ENCODE data around the gene CNTNAP2. TPM values are rescaled to one million over a fixed set of nuclear protein-coding genes. Genes with fewer than 3 reads are reported as not detected.
"Not testable (repeated sequence)": the region's sequence is repeated elsewhere in the genome, so short reads cannot be mapped to it uniquely, and the experiment has no call there.

CNTNAP2 gene
- total RNA-seq, 2 experiments from 2014 or later, result 0.19 to 0.22 TPM

DNA sequence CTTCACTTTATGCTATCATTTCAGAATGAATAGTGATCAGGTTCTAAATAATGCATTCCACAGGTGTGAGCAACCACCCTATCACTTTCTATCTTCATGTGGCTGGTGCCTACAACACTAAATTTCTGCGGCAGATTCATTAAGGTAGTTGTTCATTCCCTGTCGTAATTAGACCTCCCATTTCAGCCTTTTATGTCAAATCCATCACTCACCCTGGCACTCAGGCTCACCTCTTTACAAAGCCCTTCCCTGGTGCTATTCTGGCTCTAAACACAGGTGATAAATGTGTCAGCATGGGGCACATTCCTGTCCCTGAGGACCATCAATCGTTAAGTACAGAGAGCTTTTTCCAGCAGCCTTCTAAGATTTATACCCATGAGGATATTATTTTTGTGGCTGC is 2173.9 kb downstream of the CNTNAP2 start:
- DNase-seq, result no peak
- no peaks in the 10 kb centered on the region for H3K9me3 Mint-ChIP-seq
- H3K4me1 Mint-ChIP-seq, result no peaks in the 10 kb centered on the region
- no peak overlapping the region for H3K4me3 Mint-ChIP-seq
- no peak overlapping the region for H3K27ac Mint-ChIP-seq
- peaks cover 4% of the 10 kb centered on the region for H3K27me3 Mint-ChIP-seq
- no peaks in the 10 kb centered on the region for H3K36me3 Mint-ChIP-seq

DNA sequence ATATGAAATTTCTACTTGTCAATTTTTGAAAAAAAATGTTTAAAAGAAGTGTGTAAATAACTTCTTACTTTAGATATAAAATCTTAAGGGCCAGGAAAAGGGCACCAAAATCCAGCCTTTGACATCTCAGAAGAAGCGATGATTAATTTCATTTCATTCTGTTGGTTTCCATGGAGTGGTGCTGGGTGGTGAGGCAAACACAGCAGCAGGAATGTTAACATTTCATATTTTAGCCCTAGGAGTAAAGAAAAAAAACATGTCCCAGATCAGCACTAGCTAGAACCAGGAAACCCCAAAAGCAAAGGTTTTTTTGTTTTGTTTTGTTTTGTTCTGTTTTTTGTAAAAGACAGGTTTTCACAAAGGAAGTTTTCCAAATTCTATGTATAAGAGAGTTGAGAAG is 2175.2 kb downstream of the CNTNAP2 start:
- Mint-ChIP-seq H3K4me3 (no peak overlapping the region), H3K27me3 (peaks cover 4% of the 10 kb centered on the region), H3K36me3 (no peaks in the 10 kb centered on the region), H3K27ac (no peak overlapping the region), H3K4me1 (no peaks in the 10 kb centered on the region), H3K9me3 (no peaks in the 10 kb centered on the region)
- DNase-seq, result no peak

DNA sequence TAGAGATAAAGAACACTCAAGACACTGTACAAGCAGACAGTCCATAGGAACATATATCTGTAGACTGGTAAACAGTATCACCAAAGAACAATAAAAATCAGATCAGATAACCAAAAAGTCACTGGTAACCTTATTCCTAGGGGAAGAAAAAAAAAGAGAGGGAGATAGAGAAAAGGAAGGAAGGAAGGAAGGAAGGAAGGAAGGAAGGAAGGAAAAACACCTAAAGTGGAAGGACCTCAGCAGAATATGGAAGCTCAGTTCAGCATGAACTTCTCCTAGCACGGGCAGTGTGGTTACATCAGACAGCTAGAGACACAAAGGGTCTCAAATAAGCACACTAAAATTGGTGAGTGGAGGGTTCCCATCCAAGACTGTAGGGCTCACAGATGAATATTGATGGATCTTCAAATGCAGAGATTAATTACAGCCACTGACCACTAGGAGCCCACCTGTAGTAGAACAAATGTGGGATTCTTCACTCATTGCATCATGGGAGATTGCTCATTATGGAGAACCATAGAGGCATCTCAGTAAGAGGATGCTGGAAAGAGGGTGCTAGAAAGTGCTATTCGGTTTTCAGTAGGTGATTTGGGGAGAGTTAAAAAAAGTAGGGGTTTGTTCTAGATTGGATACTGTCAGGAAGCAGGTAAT is 2180.5 kb downstream of the CNTNAP2 start:
- peak overlapping the region; percentile 9 for H3K4me3 Mint-ChIP-seq
- H3K27ac Mint-ChIP-seq, result no peak overlapping the region
- H3K9me3 Mint-ChIP-seq, result peaks cover 2% of the 10 kb centered on the region
- H3K36me3 Mint-ChIP-seq, result no peaks in the 10 kb centered on the region
- no peaks in the 10 kb centered on the region for H3K27me3 Mint-ChIP-seq
- no peaks in the 10 kb centered on the region for H3K4me1 Mint-ChIP-seq
- no peak for DNase-seq

DNA sequence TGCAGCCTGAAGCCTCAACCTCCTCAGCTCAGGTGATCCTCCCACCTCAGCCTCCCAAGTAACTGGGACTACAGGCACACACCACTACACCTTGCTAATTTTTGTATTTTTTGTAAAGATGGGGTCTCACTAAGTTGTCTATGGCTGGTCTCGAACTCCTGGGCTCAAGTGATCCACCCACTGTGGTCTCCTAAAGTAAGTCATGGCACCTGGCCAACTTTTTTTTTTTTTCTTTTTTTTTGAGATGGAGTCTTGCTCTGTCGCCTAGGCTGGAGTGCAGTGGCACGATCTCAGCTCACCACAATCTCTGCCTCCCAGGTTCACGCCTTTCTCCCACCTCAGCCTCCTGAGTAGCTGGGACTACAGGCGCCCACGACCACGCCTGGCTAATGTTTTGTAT is 2182.2 kb downstream of the CNTNAP2 start:
- not testable (repeated sequence) for H3K27me3 Mint-ChIP-seq, H3K27ac Mint-ChIP-seq, H3K36me3 Mint-ChIP-seq, DNase-seq, H3K4me1 Mint-ChIP-seq, H3K4me3 Mint-ChIP-seq, H3K9me3 Mint-ChIP-seq

DNA sequence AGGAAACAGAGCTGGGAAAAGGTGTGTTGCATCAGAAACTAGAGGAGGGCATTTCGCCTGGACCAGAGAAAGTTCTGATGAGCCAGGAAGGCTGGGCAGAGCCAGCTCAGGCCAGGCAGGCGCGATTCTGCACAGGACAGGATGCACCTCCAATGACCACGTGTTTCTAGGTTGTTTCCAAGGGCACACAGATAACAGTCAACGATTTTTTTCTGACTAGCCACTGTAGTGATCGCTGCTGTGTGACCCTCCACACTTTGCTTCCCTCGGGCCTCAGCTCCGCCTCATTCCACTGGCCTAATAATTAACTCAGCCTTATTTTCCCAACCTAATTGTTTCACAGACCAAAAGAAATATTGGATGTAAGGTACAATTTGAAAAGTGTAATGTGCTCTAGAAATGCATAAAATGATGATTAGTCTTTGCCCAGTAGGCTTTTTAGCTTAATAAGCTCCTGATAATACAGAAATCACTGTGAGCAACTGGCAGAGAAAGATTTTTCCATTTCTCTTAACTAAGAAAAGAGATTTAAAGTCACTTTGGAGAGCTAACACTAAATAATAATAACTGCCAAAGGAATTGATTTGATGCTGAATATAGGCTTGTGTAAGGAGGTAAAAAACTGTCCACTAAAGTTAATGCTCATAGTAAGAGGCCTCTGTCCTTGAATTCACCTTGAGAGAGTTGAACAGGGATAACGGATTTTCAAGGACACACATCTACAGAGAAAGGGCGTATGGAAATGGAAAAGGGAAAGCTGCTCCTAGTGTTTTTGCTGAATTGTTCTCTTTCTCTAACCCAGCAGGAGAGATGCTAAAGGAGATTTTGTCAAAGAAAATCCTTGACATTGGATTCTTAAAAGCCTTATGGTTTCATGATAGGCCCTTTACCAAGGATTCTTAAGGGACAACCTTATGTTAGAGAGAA is 2183.0 kb downstream of the CNTNAP2 start:
- H3K27me3 Mint-ChIP-seq, result no peaks in the 10 kb centered on the region
- no peaks in the 10 kb centered on the region for H3K36me3 Mint-ChIP-seq
- no peak for DNase-seq
- H3K9me3 Mint-ChIP-seq, result peaks cover 2% of the 10 kb centered on the region
- no peak overlapping the region for H3K27ac Mint-ChIP-seq
- no peak overlapping the region for H3K4me3 Mint-ChIP-seq
- peaks cover 12% of the 10 kb centered on the region for H3K4me1 Mint-ChIP-seq

DNA sequence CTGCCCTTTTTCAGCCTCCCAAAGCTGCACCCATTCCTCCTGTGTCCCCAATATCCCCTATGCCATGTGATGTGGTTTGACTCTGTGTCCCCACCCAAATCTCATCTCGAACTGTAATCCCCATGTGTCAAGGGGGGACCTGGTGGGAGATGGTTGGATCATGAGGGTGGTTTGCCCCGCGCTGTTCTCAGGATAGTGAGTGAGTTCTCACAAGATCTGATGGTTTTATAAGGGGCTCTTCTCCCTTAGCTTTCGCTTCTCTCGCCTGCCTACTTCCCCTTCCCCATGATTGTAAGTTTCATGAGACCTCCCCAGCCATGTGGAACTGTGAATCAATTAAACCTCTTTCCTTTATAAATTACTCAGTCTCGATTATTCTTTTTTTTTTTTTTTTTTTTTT is 2185.8 kb downstream of the CNTNAP2 start:
- not testable (repeated sequence) for DNase-seq, H3K27me3 Mint-ChIP-seq, H3K9me3 Mint-ChIP-seq, H3K4me3 Mint-ChIP-seq, H3K36me3 Mint-ChIP-seq, H3K27ac Mint-ChIP-seq
- peaks cover 22% of the 10 kb centered on the region for H3K4me1 Mint-ChIP-seq

DNA sequence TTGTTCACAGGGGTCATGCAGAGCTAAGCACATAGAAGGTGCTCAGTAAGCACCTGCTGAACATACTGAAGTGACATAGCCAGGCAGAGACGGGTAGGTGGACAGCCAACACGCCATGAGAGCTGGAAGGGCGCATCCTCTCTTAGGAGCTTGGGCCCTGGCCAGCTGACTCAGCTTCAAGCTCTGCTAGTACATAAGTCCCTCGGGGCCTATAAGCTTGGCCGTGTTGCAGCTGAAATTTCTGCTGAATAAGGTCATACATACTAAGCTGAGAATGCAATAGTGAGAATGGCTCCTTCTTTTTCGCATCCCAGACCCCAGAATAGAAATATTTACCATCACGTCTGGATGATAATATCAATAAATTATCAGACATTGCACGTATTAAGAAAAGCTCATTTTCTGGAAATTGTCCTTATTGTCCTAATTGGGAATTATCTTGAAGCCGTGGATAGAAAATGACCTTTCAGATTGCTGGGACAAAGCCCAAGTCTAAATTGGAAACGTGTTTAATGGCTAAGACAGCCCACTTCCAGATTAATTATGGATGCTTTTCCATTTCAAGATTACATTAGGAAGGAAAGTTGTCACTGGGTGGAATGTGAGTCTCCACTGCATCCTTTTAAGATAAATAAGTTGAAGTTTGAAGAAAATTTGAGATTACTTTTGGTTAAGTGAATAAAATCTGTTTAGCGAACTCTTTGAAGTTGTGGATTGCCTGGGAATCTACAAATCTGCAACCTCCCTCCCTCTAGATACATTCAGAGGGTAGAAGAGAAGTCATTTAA is 2186.9 kb downstream of the CNTNAP2 start:
- no peaks in the 10 kb centered on the region for H3K27me3 Mint-ChIP-seq
- H3K4me3 Mint-ChIP-seq, result no peak overlapping the region
- no peaks in the 10 kb centered on the region for H3K36me3 Mint-ChIP-seq
- peaks cover 22% of the 10 kb centered on the region for H3K4me1 Mint-ChIP-seq
- DNase-seq, result no peak
- peaks cover 3% of the 10 kb centered on the region for H3K9me3 Mint-ChIP-seq
- H3K27ac Mint-ChIP-seq, result no peak overlapping the region

DNA sequence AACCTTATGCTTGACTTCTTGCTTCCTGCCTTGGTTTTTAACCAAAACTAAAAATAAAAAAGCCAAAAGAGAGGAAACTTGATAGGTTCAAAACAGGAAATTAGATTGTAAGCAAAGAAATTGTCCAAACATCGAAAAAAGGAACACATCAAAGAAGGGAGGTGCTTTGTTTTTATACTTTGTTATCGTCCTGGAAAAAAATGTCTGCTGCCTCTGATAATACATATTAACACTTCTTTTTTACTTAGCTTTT is 2187.4 kb downstream of the CNTNAP2 start:
- DNase-seq, result no peak
- Mint-ChIP-seq H3K4me1 (peaks cover 22% of the 10 kb centered on the region), H3K36me3 (no peaks in the 10 kb centered on the region), H3K27ac (no peak overlapping the region), H3K4me3 (no peak overlapping the region), H3K27me3 (no peaks in the 10 kb centered on the region), H3K9me3 (peaks cover 3% of the 10 kb centered on the region)

DNA sequence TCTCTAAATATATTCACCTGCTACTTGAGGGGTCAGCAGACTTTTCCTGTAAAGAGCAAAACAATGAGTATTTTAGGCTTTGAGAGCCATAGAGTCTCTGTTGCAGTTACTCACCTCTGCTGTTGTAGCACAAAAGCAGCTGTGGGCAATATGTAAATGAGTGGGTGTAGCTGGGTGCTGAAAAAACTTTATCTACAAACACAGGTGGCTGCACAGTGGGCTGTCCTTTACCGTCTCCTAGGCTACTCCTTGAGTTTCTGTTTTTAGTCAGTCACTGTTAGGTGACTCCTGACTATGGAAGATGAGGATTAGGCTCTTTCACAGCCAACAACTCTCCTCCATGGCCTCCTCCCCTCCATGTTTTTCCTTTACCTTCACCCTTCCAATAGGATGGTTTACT is 2187.9 kb downstream of the CNTNAP2 start:
- H3K9me3 Mint-ChIP-seq, result peaks cover 3% of the 10 kb centered on the region
- no peak overlapping the region for H3K27ac Mint-ChIP-seq
- peaks cover 22% of the 10 kb centered on the region for H3K4me1 Mint-ChIP-seq
- no peak for DNase-seq
- H3K27me3 Mint-ChIP-seq, result no peaks in the 10 kb centered on the region
- no peak overlapping the region for H3K4me3 Mint-ChIP-seq
- no peaks in the 10 kb centered on the region for H3K36me3 Mint-ChIP-seq

DNA sequence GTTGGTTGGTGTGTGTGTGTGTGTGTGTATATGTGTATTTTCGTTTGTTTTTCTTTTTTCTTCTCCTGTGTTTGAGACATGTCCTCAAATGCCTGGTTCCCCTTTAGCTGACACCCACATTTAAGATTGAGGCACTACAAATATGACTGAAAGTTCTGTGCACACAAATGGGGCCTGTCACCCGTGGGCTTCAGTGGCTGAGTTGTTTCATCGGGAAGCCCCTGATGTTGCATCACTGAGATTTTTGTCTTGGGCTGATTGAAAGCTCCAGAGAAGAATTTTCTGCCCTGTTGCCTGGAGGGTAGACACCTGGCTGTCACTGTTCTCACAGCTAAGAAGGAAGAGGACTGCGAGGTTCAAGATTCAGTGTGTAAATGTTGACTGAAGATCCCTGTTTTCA is 2190.2 kb downstream of the CNTNAP2 start:
- H3K4me1 Mint-ChIP-seq, result peaks cover 22% of the 10 kb centered on the region
- no peaks in the 10 kb centered on the region for H3K36me3 Mint-ChIP-seq
- no peak overlapping the region for H3K4me3 Mint-ChIP-seq
- H3K27ac Mint-ChIP-seq, result no peak overlapping the region
- no peak for DNase-seq
- H3K9me3 Mint-ChIP-seq, result peaks cover 3% of the 10 kb centered on the region
- no peaks in the 10 kb centered on the region for H3K27me3 Mint-ChIP-seq

DNA sequence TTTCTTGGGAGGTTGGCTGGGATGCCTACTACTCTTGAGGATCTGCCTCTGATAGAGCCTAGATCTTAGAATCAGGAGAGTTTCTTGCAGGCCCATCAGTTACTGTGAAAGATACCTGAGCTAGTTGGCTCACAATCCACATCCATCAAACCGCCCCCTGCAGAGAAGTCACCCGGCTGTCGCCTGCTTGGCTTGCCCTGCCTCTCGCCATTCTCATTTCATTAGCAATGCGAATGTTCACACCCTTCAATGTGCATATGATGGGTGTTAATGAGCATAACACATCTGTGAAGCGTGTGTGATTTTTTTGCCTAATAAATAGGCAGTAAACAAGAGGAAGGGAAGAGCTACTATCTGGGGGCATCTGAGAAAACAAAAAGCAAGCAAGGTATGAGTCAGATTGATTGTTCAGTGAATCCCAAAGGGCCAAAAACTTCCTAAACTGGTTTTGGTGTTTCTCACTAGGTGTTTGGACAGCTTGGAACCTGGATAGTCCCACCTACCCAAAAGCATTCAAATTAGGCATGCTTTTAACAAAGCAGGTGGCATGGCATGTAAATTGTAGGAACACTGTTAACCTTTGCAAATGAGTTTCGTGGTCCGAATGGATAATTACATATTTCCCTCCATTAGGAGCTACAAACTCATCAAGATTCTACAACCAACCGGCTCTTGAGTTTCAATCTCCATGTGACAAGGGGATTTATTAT is 2201.7 kb downstream of the CNTNAP2 start:
- no peaks in the 10 kb centered on the region for H3K27me3 Mint-ChIP-seq
- DNase-seq, result no peak
- peaks cover 8% of the 10 kb centered on the region for H3K9me3 Mint-ChIP-seq
- no peaks in the 10 kb centered on the region for H3K36me3 Mint-ChIP-seq
- H3K4me3 Mint-ChIP-seq, result no peak overlapping the region
- H3K4me1 Mint-ChIP-seq, result no peaks in the 10 kb centered on the region
- H3K27ac Mint-ChIP-seq, result no peak overlapping the region

DNA sequence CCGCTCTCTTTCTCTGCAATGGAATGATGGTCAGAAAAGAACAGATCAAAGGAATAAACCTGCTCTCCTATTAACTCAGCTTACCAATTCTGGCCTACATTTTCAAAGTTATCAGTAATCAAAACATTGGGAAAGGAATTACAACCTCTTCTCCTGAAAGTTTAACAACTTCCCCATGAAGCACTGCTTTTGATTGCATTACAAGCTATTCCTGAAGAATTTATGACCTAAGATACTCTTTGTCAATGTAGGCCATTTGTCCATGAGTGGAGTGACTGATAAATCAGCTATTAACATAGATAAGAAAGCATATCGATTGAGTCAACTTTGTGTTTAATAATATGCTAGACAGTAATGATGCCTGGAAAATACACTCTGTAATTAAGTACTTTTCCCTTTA is 2202.2 kb downstream of the CNTNAP2 start:
- no peaks in the 10 kb centered on the region for H3K4me1 Mint-ChIP-seq
- H3K36me3 Mint-ChIP-seq, result no peaks in the 10 kb centered on the region
- H3K4me3 Mint-ChIP-seq, result no peak overlapping the region
- peaks cover 6% of the 10 kb centered on the region for H3K9me3 Mint-ChIP-seq
- H3K27ac Mint-ChIP-seq, result no peak overlapping the region
- no peak for DNase-seq
- H3K27me3 Mint-ChIP-seq, result peaks cover 3% of the 10 kb centered on the region

DNA sequence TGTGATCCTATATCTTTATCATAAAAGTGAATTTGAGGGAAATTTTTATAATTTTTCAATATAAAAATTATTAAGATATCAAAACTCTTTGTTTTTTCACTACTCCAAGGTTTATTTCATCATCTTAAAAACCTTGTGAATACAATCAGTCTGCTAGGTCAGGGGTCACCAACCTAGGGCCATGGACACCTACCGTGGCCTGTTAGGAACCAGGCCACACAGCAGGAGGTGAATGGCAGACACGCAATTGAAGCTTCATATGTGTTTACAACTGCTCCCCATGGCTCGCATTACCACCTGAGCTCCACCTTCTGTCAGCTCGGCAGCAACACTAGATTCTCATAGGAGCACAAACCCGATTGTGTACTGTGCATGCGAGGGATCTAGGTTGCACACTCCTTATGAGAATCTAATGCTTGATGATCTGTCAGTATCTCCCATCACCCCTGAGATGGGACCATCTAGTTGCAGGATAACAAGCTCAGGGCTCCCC is 2202.8 kb downstream of the CNTNAP2 start:
- no peak overlapping the region for H3K27ac Mint-ChIP-seq
- H3K27me3 Mint-ChIP-seq, result peaks cover 5% of the 10 kb centered on the region
- no peaks in the 10 kb centered on the region for H3K36me3 Mint-ChIP-seq
- peaks cover under 1% of the 10 kb centered on the region for H3K9me3 Mint-ChIP-seq
- no peaks in the 10 kb centered on the region for H3K4me1 Mint-ChIP-seq
- no peak for DNase-seq
- H3K4me3 Mint-ChIP-seq, result no peak overlapping the region

DNA sequence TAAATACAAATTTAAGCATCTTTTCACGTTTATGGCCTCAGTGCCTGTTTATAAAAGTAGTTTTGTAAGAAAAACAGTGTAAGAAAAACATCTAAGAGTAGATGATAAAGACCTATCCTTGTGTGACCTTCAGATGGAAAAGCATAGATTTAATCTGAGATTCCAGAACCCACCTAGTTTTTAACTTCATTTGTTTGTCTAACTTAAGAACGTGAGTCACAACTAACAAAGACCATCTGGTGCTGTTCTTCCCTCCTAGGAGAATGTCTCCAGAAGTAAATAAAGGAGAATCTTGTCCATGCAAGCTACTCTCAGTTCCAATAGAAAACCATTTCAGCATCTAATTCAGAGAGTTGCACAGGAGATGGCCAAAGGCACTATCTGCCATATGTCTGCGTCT is 2208.6 kb downstream of the CNTNAP2 start:
- no peak overlapping the region for H3K4me3 Mint-ChIP-seq
- no peaks in the 10 kb centered on the region for H3K4me1 Mint-ChIP-seq
- peaks cover 12% of the 10 kb centered on the region for H3K27me3 Mint-ChIP-seq
- no peak for DNase-seq
- H3K9me3 Mint-ChIP-seq, result peaks cover 5% of the 10 kb centered on the region
- H3K36me3 Mint-ChIP-seq, result peaks cover 1% of the 10 kb centered on the region
- no peak overlapping the region for H3K27ac Mint-ChIP-seq

DNA sequence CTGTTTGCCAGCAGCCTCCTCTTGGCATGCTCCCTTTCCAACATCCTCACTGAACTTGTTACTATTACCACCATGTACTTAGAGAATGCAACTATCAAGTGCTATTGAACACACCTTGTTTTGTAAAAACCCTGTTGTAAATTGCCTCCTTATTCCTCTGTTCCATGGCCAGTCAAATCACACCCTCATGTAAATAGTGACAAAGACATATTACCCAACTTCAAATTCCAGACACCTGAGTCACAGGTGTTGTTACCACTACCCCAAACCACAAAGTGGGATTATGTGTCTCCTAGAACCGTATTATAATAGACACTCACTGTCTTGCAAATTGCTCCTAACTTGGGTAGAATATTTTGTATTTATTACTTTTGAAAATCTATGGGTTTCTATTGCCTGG is 2210.8 kb downstream of the CNTNAP2 start:
- Mint-ChIP-seq H3K27ac (no peak overlapping the region), H3K27me3 (peaks cover 12% of the 10 kb centered on the region), H3K4me1 (no peaks in the 10 kb centered on the region), H3K9me3 (peaks cover 12% of the 10 kb centered on the region), H3K36me3 (peaks cover 1% of the 10 kb centered on the region), H3K4me3 (no peak overlapping the region)
- no peak for DNase-seq

All from activated naive CD8-positive, alpha-beta T cell treated with anti-CD3 and anti-CD28 coated beads for 36 hours (primary cell).